GM21390 (cell line): ENCODE results near the gene MBP.

ENCODE experiments used
- ATAC-seq: cut with Tn5 transposase; IDR thresholded peaks from one replicate; pipeline ENCODE4 v1.9.1; 2021; ENCODE audit not compliant: unreplicated experiment

MBP gene

GRCh38 chr18:77134611-77135010, 2.0 kb upstream of the MBP start:
- no peak for ATAC-seq

- no peak for ATAC-seq
Observed at GRCh38 chr18:77133835-77134496, 1.4 kb upstream of the MBP start.

- ATAC-seq: no peak
Observed at GRCh38 chr18:77133051-77133834, 660 bp upstream of the MBP start.

GRCh38 chr18:77131652-77132368, 773 bp downstream of the MBP start:
- ATAC-seq: peak; percentile 53

- no peak for ATAC-seq
Observed at GRCh38 chr18:77131100-77131651, 1.4 kb downstream of the MBP start.

GRCh38 chr18:77130229-77131099, 2.1 kb downstream of the MBP start:
- no peak for ATAC-seq

- ATAC-seq: no peak
Observed at GRCh38 chr18:77129150-77129551, 3.4 kb downstream of the MBP start.

- peak; percentile 25 for ATAC-seq
Observed at GRCh38 chr18:77127769-77128671, 4.6 kb downstream of the MBP start.

- peak; percentile 62 for ATAC-seq
Observed at GRCh38 chr18:77124452-77124922, 8.1 kb downstream of the MBP start.

- ATAC-seq: no peak
Observed at GRCh38 chr18:77123320-77124231, 9.0 kb downstream of the MBP start.

- no peak for ATAC-seq
Observed at GRCh38 chr18:77121523-77121922, 11.1 kb downstream of the MBP start.

- ATAC-seq: no peak
Observed at GRCh38 chr18:77119851-77120491, 12.6 kb downstream of the MBP start.

GRCh38 chr18:77119101-77119850, 13.3 kb downstream of the MBP start:
- ATAC-seq: no peak

- no peak for ATAC-seq
Observed at GRCh38 chr18:77118256-77119090, 14.1 kb downstream of the MBP start.

GRCh38 chr18:77116201-77117080, 16.1 kb downstream of the MBP start:
- ATAC-seq: no peak
